GM12892 (cell line): ENCODE data around the gene SIAH3.

Experiments
- DNase-seq: peaks from one replicate; pipeline ENCODE4 v3.0.0; 2011; ENCODE audit not compliant: insufficient read length
- FAIRE-seq: peaks from 2 replicates; lab custom pipeline; 2011; peaks lifted over from hg19 to GRCh38; lab: Jason Lieb, UNC
- POLR2A ChIP-seq: IDR thresholded peaks from 2 replicates; pipeline ENCODE4 v1.6.1; 2011; ENCODE audit warnings: low read depth, low read length, control low read depth
- POLR2AphosphoS5 ChIP-seq: IDR thresholded peaks from 2 replicates; pipeline ENCODE4 v1.6.1; 2011; ENCODE audit warnings: low read depth, low read length, control low read depth
- TAF1 ChIP-seq: IDR thresholded peaks from 2 replicates; pipeline ENCODE4 v1.6.1; 2011; ENCODE audit warnings: low read depth, mild to moderate bottlenecking, control low read depth, low read length, borderline replicate concordance

SIAH3 gene

GRCh38 chr13:45792827-45793303 is 58.7 kb downstream of the SIAH3 start:
- FAIRE-seq (peak; percentile 40), DNase-seq (no peak)
- no peak for TF ChIP-seq POLR2AphosphoS5
- TF ChIP-seq POLR2A = no peak
- no peak for TF ChIP-seq TAF1

GRCh38 chr13:45788011-45788410 is 63.5 kb downstream of the SIAH3 start:
- no peak for DNase-seq
- TF ChIP-seq POLR2AphosphoS5 = no peak
- no peak for TF ChIP-seq TAF1
- no peak for TF ChIP-seq POLR2A
- FAIRE-seq = no peak

DNA sequence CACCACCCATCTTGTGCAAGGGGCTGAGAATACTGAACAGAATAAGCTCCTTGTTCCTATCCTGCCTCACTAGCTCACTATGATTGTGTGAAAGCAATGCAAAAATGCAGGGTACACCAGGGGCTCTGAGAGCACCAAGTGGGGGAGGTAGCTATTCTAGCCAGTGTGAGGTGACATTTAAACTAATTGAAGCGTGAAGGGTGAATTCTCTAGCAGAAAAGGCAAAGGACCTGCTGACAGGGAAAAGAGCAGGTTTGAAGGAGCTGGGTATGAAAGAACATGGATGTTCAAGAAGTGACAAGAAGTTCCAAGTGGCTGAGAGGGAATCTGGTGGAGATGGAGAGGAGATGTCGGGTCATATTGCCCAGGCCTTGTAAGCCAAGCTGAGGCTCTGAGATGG is 64.2 kb downstream of the SIAH3 start:
- FAIRE-seq (no peak), DNase-seq (no peak)

DNA sequence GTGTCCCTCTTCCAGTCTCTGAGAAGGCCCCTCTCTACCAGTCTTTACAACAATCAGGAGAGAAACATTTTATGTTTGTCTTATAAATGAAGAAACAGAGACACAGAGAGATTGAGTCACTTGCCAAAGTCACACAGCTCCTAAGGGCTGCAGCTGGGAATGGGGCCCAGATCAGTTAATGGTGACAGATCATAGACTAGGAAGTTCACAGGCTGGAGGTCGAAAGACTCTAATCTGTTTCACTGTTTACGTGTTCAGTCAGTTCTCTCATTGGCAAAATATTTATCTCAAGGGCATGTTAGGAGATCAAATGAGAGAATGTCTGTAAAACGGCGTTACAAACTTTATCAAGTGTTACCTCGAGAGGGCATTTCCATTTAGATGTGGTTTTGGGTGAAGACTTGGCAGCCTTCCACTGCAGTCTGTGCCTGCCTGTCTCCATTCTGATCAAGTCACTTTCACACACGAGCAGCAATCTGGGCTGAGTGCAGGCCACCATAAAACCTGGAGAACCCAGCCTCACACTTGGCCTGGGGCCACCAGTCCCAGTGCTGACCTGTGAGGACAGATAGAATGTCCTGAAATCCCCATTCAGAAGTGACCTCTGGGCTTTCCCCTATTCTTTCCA is 65.1 kb downstream of the SIAH3 start:
- no peak for FAIRE-seq

More for the DNA sequence above, 64.2 kb downstream of the SIAH3 start:
- TF ChIP-seq POLR2AphosphoS5 (no peak), TAF1 (no peak), POLR2A (no peak)

DNA sequence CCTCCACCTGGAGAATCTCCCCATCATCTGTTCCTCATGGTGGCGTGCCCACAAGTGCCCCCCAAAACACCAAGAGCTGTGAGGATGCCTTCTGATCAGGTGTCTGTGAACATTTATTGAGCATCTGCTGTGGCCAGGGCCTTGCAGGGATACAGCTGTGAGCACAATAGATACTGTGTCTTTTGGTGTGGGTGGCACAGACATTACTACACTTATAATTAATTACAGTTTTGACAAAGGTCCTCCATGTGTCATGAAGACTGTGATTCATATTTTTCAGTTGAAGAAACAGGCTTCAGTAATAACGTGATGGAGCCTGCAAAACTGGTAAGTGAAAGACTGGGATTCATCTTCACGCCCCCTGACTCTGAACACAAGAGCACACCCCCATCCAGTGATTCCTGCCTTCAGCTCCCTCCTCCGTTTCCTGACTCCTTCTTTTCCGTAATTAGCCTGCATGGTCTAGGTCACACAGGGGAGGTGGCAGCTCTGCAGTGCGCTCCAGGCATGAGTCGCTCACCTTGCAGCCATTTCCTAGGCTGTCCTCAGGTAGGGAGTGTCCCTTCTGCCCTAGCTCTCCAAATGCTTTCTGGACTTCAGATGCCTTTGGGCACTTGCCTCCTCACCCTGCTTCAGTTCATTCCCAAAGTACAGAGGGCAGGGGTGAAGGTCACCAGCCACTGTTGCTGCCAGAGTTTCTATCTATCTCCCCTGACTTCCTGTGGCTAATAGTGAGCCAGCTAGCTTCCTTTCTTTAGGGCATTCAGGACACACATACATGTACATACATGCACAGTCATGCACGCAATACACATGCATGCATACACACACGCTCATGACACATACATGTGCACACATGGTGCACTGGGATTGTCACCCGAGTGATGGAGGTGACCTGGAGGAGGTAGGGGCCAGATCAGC is 66.5 kb downstream of the SIAH3 start:
- FAIRE-seq (peak; percentile 36), DNase-seq (no peak)
- TF ChIP-seq POLR2A (no peak), TAF1 (no peak), POLR2AphosphoS5 (no peak)

More for the DNA sequence above, 65.1 kb downstream of the SIAH3 start:
- TF ChIP-seq TAF1 (no peak), POLR2A (no peak), POLR2AphosphoS5 (no peak)
- DNase-seq = no peak

GRCh38 chr13:45783346-45784043 is 68.1 kb downstream of the SIAH3 start:
- TF ChIP-seq TAF1 = no peak
- TF ChIP-seq POLR2AphosphoS5 = no peak
- TF ChIP-seq POLR2A = no peak
- FAIRE-seq (no peak), DNase-seq (no peak)

DNA sequence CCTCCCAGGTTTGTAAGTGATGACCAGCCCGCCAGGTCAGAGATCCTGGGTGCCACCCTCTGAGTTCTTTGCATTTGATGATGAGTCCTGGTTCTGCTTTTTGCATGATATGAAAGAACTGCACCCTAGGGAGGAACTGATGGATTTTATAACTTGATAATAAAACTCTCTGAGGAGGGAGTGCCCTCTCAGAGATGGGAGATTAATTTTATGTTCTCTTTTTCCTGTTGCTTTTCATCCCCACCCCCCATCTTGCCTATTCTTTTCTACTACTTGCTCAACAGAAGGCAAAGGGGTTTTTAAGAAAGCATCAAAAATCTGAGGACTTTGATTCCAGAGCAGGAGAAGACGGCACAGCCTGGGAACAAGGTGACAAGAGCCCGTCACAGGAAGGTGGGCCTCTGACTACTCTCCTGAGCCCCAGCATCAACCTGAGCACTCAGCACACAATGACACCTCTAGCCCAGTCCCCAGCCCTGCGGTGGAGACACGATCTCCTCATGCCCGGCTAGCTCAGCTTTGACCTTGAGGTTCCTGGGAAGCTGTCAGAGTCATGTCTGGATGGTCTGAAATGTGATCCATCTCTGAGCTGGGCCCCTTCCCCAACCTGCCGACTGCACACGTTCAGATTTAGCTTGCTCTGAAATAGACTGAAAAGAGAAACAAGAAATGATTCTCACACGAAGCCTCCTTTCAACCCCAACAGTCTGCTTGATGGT is 69.1 kb downstream of the SIAH3 start:
- FAIRE-seq = no peak
- no peak for DNase-seq
- TF ChIP-seq POLR2A (no peak), TAF1 (no peak), POLR2AphosphoS5 (no peak)

DNA sequence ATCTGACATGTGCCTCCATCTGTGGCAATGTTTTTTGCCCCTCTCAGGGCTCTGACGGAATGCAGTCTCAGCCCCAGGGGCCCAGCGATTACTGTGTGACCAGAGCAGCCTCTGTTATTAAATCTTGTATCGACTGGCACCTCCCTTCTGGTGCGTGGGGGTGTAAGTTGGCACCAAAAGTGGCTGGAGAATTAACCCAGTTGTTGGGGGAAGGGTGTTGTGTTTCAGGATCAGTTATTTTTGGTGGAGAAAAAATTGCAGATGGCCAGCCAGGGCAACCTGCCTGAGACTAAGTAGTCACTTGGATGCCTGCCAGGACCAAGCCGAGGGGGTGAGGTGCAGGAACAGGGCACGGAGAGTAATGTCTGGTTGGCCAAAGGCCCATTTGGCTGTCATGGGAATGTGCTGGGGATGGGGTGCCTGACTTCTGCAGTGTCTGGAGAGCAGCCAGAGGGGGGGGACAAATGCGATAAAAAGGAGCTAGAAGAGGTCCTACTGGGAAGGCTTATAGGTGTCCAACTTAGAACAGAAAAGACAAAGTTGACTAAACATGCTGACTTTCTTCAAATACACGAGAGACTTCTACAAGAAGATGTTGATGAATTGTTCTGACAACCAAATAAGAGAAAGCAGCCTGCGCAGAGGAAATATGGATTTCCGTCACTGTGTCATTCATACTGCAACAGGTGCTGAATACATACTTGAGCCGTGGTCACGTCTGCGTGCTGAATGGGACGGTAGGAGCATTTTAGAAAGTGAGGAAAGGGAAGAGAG is 69.8 kb downstream of the SIAH3 start:
- DNase-seq (no peak), FAIRE-seq (no peak)
- TF ChIP-seq POLR2AphosphoS5 (no peak), TAF1 (no peak), POLR2A (no peak)

DNA sequence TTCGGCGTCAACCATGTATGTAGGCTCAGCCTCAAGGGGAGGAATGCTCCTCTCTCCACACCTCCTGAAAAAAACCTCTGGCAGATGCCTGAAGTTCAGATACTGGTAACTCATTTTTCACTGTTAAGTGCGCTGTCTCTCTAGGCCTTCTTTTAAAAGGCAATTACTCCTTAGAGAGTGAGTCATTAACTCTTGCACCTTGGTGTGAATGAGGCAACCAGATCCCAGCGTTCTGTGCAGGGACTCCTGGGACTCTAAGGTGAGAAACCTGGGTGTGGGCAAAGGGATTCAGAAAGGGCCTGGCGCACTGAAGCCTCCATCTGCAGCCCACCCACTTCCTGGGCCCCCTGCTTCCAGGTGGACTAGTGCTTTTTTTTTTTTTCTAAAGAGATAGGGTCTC is 71.7 kb downstream of the SIAH3 start:
- FAIRE-seq (no peak), DNase-seq (no peak)
- no peak for TF ChIP-seq POLR2AphosphoS5
- TF ChIP-seq TAF1 = no peak
- TF ChIP-seq POLR2A = no peak

GRCh38 chr13:45778882-45779281 is 72.7 kb downstream of the SIAH3 start:
- no peak for FAIRE-seq
- TF ChIP-seq TAF1 (no peak), POLR2A (no peak), POLR2AphosphoS5 (no peak)
- no peak for DNase-seq
